Posterior vena cava (tissue), 2 donors: ENCODE data around the gene MAP3K4. TPM values are rescaled to one million over a fixed set of nuclear protein-coding genes. Genes with fewer than 3 reads are reported as not detected.

Experiments used
- DNase-seq: peaks from one replicate; pipeline ENCODE4 v3.0.0-alpha.2; 2020; ENCODE audit warnings: low spot score
- intact Hi-C, 2 donors: fragments of 100-400 bp; cut with DNase I; formaldehyde crosslinking; loops; one replicate each; pipeline versions ENCODE4 v1.14.1 to v1.14.2; 2022 to 2023
- total RNA-seq, 2 donors: library from RNA; stranded (reverse); fragmentation: NEBNext Ultra II Directional; extraction: Animal tissue kit (Norgen Biotek cat#: 25700); gene quantifications; one replicate each; pipeline ENCODE4 v1.2.1, GENCODE V29; 2021
- donor health status: DM: yes; HTN: yes; CAD: no.
- donor health status: DM: yes; HTN: yes; CAD: no.

The MAP3K4 gene
- total RNA-seq, 2 donors from 2014 or later, result 34.3 to 45.4 TPM

DNA sequence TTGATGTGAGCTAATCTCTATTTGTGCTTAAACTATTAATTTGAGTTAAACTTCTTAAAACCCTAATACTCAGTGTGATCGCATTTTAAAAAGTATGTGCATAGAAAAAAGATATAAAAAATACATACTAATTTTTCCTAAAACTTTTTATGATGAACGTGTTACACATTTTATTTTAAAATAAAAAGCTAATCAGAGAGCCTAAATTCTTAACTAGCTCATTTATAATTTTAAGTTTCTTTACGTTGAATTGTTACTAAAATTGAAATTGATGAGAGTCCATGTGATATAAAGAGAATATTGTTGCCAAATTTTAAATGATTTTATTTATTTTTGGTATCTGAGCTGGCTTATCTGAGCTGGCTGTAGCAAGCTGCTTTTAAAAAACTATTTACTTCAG lies 6.6 kb downstream of the MAP3K4 start:
- intact Hi-C loops, result no loop called here
- no peak for DNase-seq

DNA sequence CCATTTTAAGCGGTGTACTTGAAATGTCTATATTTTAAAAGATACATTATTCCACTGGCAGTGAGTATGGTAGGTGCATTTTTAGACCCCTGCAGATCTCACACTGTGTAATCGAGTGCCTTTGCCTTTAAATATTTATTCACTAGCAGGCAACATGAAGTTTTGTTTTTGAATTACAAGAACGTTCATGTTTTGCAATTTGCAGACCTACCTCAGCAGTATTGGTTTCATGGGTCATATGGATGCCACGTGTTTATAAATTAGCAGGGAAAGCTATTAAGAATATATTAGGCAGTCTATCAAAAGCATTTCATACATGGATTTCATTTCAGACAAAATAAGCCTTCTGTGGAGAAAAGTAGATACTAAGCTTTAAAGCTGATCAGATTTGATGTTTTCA lies 7.2 kb downstream of the MAP3K4 start:
- DNase-seq, result no peak
- intact Hi-C loops, result no loop called here

DNA sequence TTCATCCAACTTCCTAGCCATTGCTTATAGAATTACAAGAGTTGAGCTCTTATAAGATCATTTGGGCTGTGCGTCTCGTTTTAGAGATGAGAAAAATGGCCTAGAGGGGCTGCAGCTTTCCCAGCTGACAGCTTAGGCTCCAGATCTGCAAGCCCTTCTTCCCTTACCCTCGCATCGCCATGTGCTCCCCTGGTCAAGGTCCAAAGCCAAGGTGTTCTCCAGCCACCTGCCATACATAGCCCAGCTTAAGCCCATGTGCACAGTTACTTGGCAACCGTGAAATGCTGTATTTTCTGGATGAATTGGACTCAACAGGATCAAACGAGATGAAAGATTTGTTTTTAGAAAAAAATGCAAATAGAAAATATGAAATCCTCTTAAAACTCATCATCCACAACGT lies 7.9 kb downstream of the MAP3K4 start:
- intact Hi-C loops, result no loop called here

DNA sequence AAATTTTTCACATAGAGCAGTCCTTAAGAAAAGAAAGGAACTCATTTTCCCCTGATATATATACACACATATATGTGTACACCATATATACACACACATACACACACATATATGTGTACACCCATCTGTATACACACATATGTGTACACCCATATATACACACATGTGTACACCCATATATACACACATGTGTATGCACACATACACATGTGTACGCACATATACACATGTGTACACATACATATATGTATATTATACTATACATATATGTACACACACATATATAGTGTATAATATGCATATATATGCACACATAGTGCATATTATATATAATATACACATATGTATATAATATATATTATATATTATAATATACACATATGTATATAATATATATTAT lies 9.1 kb downstream of the MAP3K4 start:
- no peak for DNase-seq
- intact Hi-C loops, result no loop called here

More for the DNA sequence above, 7.9 kb downstream of the MAP3K4 start:
- no peak for DNase-seq

DNA sequence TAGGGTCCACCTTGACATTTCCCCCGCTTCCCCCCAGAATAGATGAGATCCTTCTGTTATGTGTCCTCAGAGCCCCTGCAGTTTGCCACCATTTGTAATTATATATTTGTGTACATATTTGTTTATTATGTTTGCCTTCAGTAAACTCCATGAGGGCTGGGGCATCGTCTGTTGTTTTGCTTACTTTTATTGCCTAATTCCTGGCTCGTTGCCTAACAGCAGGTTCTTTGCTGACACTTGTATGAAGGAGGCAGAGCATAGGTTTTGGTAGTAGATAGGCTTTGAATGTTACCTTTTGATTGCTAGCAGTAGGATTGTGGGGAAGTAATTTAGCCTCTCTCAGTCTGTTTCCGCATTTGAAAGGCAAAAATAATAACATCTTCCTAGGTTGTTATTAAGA lies 9.9 kb downstream of the MAP3K4 start:
- intact Hi-C loops, result no loop called here
- DNase-seq, result no peak

DNA sequence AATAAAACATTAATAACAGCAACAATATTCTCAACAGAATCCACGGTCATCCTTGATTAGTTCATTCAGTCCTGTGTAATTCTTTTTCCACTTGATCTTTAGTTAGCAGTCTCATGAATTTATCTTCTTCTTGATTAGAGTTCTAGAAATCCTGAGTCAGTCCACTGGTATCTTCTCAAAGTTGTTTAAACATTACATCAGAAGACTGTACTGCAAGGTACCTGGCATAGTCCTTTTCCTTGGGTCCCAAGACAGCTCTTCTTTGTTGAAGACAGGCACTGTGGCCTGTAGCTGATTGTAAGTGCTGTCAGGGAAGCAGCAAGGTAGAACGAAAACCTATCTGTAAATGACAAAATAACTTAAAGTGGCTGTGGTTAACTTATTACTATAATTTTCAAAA lies 11.8 kb downstream of the MAP3K4 start:
- DNase-seq, result no peak
- intact Hi-C loops, result no loop called here

DNA sequence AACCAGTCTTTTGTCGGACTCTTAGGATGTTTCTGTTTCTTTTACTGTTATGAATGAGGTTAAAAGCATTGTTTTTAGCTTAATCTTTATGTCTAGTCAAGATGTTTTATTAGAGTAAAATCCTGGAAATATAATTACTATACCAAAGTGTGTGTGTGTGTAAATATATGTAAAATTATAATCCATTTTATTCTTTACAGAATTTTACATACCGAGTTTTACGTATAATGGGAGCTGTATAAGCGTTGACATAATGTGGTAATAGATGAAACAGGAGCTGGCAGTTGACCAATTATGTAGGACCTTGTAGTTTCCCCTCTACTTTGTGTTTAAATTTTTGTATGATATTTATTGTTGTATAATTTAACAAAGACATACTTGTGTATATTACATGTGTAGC lies 16.7 kb downstream of the MAP3K4 start:
- no peak for DNase-seq
- intact Hi-C loops, result no loop called here

DNA sequence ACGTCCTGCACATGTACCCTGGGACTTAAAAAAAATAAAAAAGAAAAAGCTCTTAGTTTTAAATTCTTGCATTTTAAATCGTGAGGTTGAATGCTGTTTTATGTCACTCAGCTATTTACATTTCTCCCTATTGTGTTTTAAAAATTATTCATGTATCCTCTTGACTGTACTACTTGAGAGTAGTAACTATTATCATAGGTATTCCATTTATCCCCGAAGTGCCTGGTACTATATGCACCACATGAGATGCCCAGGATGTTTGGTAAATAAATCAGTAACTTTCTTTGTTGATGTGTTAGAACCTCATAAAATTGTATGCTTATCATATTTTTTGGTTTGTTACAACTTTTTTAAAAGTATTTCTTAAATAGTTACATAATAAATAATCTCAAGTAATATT lies 18.4 kb downstream of the MAP3K4 start:
- DNase-seq, result no peak
- intact Hi-C loops, result no loop called here

DNA sequence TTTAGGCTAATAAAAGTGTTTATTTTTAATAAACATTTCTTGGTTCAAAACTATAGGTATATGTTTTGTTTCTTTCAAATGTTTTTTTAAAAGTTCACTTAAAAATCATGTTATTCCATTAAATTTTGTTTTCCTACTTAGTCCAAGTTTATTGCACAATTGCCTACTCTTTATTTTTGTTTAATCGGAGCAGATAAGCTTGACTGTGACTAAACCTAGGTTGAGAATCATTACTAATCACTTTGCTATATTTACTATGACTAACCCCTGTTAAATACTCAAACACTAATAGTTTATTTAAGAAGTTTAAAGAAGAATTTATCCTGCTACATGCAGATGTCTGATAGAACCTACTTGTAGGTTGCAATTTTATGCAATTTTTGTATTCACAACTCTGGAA lies 18.8 kb downstream of the MAP3K4 start:
- intact Hi-C loops, result no loop called here
- DNase-seq, result no peak

DNA sequence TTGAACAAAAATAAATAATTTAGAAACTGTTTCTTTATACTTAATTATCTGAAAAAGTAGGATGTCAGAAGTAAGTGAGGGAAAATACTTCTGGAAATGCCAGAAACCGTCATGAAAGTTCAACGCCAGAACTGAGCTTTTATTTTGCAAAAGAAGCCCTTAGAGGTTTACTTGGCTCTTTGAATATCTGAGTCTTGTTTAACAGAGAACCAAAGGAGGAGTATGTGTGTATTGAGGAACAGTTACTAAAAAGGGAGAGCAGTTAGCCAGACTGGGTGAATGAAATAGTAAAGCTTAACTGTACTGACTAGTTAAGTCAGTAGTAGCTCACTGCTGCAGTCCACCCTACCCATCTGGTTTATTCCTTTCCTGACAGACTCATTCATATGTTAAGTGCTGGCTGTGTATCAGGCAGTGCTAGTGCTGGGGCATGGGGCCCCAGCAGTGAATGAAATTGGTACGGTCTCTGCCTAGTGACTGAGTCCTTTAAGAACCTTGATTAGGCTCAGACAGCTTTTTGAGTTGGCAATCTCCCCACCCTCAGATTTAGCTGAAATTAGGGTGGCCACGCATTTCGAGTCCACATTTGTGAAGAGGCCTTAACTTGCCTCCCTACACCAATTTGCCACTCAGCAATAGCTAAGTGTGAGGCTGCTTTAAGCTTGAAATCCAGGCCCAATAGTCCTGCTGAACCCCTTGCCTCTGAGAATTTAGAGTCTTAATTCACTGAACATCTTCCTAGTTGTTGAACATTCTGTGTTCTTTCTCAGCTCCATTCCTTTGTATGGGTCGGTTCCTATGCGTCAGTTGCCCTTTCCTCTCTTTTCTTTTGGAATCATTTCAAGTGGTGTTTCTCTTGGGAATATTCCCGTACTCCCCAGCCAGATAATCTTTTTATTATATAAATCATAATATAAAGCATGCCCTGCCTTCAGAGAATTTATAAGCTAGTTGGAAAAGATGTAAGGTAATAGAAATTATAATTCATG lies 20.2 kb downstream of the MAP3K4 start:
- intact Hi-C loops, result no loop called here

DNA sequence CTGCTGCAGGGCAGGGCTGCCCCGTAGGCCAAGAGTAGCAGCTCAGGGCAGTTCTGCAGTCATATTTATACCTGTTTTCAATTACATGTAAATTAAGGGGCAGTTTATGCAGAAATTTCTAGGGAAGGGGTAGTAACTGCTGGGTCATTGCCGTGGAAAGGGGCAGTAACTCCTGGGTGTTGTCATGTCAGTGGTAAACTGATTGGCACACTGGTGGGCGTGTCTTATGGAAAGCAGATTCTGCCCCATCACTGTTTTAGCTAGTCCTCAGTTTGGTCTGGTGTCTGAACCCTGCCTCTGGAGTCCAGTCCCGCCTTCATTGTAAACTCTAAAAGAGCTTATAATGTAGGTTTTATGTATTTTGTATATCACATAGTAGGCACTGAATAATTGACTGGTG lies 22.1 kb downstream of the MAP3K4 start:
- intact Hi-C loops, result no loop called here
- no peak for DNase-seq

More for the DNA sequence above, 20.2 kb downstream of the MAP3K4 start:
- no peak for DNase-seq

DNA sequence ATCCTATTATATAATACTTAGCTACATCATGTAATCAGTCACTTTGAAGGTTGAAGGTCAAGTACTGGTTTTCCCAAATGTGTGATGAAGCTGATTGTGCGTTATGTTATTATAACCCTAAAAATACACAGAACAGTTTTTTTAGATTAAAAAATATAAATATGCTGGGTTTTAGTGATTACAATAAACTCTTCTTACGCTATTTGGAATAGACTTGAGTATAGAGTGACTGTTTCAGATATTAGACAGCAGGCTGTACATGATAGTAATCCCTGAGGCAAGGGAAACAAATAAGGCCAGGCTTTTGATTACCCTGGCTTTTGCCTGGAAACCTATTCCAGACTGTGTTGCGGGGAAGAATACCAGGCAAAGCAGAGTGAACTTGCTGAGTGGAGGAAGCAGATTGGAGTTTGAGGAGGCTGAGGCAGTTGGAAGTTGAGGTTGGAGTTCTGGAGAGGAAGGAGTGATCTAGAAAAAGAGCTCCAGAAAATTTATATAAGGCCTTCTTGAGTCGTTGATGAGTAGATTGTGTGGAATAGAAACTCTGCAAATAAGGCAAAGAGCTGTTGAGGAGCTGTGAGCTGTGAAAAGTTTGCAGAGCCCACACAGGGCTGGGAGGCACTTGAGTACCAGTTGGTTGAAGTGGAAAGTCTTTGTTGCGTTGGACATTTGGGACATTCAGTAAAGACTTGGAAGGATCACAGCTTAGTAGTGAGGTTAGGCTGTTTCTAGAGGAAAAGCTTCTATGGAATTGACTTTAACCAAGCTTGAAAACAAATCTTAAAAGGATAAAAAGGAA lies 26.4 kb downstream of the MAP3K4 start:
- DNase-seq, result no peak
- intact Hi-C loops, result no loop called here

DNA sequence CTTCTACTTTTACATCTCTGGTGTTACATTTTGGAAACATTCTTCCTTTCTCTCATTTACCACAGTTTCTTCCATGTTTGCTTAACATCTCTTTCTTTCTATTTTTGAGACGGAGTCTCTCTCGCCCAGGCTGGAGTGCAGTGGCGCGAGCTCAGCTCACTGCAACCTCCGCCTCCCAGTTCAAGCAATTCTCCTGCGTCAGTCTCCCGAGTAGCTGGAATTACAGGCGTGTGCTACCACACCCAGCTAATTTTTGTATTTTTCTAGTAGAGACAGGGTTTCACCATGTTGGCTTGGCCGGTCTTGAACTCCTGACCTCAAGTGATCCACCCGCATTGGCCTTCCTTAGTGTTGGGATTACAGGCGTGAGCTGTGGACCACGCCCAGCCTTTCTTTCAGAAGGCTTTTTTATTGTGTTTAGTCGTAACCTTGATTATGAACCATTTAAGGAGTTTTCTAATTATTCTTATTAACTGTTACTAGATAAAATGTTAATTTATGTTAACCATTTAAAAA lies 27.8 kb downstream of the MAP3K4 start:
- intact Hi-C loops, result no loop called here
- no peak for DNase-seq

DNA sequence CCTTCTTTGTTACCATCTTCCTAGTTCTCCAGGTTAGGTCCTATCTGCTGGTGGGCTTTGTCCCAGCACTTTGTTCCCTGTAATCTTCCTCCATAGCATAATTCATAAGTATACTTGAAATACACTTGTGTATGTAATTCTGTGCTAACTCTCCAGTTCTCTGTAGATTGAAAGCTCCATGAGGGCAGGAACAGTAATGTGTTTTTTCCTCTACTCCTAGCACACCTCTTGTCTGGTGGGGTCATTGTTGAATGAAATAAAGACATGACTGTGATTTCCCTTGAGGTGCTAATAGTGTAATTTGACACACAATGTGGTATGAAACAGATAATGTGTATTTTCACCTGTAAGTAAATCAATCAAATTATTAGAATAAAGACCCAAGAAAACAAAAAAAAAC lies 30.0 kb downstream of the MAP3K4 start:
- DNase-seq, result no peak
- intact Hi-C loops, result no loop called here

DNA sequence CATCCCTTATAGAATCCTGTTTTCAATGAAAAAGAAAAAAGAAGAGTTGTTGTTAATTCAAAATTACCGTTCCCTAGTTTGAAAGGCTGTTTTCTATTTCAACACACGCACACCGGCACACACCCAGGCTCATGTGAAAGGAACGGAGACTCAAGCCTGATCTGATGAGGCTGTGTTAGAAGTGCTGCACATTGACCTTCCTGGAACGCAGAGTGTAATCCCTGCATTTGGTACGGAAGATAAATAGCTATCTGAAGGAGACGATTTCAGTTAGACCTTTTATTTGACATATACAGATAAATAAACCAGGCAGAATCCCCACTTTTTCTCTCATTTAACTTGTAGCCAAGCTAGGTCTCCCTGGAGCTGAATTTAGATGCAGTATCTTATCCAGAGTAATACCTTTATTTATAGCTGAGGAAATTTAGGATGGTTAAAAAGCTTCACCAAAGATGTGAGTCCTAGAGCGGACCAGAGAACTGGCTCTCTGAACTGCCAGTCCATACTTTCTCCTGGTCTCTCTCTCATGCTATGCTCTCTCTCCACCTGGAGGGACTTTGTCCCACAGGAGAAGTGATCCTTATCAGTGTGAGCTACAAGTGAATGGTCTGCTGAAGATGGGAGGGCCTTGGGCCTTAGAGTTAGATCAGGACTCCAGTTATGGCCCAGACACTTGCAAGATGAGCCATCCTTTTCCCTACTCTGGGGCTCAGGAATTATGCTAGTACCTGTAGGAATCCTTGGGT lies 30.6 kb downstream of the MAP3K4 start:
- intact Hi-C loops, result no loop called here
- no peak for DNase-seq

DNA sequence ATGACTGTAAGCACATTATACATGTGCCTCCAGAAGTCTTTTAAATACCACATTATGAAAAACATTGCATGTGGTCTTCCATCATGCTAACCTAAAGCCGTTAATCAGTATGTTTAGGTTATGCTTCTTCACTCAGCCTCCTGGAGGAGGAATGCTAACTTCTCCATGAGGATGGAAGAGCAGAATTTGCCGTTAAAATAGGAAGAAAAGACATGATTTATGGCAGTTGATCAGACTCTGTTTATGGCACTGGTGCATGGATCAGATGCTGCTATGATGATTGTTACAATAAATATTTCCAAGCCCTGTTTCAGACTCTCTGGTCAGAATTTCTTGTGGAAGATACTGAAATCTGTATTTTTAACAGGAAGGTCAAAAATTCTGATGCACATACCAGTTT lies 31.7 kb downstream of the MAP3K4 start:
- intact Hi-C loops, result no loop called here
- no peak for DNase-seq

DNA sequence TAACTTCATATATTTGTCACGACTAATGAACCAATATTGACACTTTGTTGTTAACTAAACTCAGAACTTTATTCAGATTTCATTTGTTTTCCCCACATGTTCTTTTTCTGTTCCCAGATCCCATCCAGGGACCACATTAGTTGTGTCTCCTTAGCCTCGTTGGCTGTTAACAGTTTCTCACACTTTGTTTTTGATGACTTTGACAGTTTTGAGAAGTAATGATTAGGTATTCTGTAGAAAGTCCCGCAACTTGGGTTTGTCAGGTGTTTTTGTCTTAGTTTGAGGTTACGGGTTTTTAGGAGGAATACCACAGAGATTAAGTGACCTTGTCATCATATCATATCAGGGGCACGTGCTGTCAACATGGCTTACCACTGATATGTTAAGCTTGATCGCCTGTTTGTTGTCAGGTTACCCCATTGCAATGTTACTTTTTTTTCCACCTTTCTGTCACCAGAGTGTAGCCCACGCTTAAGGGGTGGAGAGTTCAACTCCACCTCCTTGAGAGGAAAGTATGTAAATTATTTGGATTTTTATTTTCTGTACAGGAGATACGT lies 32.9 kb downstream of the MAP3K4 start:
- DNase-seq, result no peak
- intact Hi-C loops, result no loop called here

DNA sequence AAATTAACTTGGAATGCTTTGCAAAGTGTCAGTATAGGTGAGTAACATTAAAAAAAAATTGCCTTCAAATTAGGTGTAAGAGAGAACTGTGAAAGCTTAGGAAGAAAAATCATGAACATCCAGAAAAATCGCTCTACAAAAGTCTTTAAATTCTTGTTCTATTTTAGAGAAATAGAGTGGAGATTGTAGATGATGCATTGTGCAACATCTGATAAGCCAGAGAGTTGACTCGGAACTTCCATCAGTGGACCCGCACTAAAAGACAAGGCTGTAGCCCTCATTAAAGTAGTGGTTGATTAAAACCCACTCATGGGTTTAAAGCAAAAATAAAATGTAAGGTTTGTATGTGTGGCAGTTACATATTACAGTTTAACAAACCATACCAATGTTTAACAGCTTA lies 35.8 kb downstream of the MAP3K4 start:
- intact Hi-C loops, result no loop called here
- no peak for DNase-seq

DNA sequence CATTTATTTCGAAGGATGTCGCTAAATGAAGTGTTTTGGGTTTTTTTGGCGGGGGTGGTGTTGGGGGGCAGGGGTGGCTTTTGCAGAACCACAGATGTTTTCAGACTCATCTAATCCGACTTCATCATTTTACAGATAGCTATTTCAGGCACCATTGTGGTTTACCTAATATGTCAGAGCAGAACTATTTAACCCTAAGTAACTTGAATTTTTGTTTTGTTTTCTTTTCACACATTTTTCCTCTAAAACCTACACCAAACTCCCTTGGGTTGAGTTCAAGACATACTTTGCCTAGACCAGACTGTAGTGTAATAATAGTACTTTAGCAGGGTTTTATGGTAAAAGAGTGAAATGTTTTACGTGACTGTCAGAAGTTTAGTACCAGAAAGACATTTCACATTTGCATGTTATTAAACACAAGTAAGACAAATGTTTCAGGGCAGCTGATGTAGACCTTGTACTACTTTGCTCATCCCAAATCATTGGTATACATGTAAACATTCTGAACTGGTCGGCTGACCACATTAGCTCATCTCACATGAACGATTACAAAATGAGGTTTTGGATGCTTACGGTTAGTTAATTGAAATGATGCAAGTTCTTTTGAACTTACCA lies 37.7 kb downstream of the MAP3K4 start:
- intact Hi-C loops, result no loop called here
- no peak for DNase-seq
